ENCODE results near the gene IL1RAP.

- TF ChIP-seq CTCF (IDR thresholded peaks at IDR 0.05), result no peak
- no peak for TF ChIP-seq POLR2A (IDR thresholded peaks at IDR 0.05)
Observed at GRCh38 chr3:190552021-190552420, 38.1 kb downstream of the IL1RAP start.
